Measurements from ENCODE around the gene SLC15A1. TPM values are rescaled to one million over a fixed set of nuclear protein-coding genes. Genes with fewer than 3 reads are reported as not detected.

The SLC15A1 gene
- total and polyA plus RNA-seq, 12 donors = 0.01 TPM; not detected in 11

- no peak for DNase-seq
- Histone ChIP-seq H3K36me3 (peaks cover 0 to 100% (median 32%) of the 10 kb centered on the region in 9 donors), H3K27ac (no peak overlapping the region), H3K9me3 (no peaks in the 10 kb centered on the region), H3K4me3 (no peak overlapping the region), H3K4me1 (peaks cover 0 to 10% (median 0%) of the 10 kb centered on the region in 9 donors), H3K27me3 (no peaks in the 10 kb centered on the region)
- TF ChIP-seq, protein P1, sequence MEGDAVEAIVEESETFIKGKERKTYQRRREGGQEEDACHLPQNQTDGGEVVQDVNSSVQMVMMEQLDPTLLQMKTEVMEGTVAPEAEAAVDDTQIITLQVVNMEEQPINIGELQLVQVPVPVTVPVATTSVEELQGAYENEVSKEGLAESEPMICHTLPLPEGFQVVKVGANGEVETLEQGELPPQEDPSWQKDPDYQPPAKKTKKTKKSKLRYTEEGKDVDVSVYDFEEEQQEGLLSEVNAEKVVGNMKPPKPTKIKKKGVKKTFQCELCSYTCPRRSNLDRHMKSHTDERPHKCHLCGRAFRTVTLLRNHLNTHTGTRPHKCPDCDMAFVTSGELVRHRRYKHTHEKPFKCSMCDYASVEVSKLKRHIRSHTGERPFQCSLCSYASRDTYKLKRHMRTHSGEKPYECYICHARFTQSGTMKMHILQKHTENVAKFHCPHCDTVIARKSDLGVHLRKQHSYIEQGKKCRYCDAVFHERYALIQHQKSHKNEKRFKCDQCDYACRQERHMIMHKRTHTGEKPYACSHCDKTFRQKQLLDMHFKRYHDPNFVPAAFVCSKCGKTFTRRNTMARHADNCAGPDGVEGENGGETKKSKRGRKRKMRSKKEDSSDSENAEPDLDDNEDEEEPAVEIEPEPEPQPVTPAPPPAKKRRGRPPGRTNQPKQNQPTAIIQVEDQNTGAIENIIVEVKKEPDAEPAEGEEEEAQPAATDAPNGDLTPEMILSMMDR (IDR thresholded peaks at IDR 0.05) = no peak
- intact Hi-C loops (cut with DNase I) = no loop called here
- 76 to 84% methylated on average over 5 of the region's 5 CpGs for WGBS, 2 donors
- no peak for ATAC-seq
Measured at GRCh38 chr13:98798849-98799645, 46.6 kb upstream of the SLC15A1 start.

DNA sequence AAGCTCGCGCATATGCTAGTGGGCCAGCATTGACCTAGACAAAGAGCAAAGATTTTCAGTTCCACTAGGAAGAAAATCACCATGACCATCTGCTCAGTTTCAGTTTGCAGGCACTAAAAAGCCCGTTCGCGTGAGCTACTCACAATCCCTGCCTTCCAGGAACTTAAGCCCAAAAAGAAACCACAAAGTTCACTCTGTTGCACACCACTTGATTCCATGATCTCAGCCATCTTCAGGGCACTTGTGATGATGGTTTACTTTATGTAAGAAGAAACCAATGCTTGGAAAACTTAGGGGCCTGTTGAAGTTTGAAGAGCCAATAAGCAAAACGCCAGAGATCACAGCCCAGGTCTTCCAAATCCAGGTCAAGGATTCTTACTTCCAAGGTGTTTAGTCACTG is 45.0 kb upstream of the SLC15A1 start:
- TF ChIP-seq, protein P1 (IDR thresholded peaks at IDR 0.05) = no peak
- Histone ChIP-seq H3K4me1 (peaks cover 0 to 8% (median 0%) of the 10 kb centered on the region in 9 donors), H3K27me3 (no peaks in the 10 kb centered on the region), H3K27ac (no peak overlapping the region), H3K36me3 (peaks cover 0 to 100% (median 34%) of the 10 kb centered on the region in 9 donors), H3K9me3 (no peaks in the 10 kb centered on the region), H3K4me3 (no peak overlapping the region)
- intact Hi-C loops (cut with DNase I) = no loop called here
- DNase-seq = no peak
- ATAC-seq = no peak
- 93 to 95% methylated on average over 6 of the region's 6 CpGs for WGBS, 2 donors

DNA sequence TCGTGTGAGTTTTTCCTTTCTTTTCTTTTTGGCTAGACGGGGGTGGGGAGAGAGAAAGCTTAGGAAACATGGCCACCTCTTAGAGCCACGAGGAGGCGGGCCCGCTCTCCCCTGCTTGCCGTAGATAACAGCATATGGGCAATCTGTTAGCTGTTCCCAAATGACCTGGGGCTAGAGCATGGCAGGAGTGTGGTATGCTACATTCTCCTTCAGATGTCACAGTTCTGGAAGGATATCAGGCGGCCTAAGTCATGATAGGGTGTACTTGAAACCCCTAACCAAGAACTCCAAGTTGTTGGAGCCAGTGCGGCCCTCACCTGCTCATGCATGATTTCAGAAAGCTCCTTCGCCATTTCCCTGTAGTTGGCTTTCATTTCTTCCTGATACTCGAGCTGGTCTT is 44.3 kb upstream of the SLC15A1 start:
- no peak for ATAC-seq
- Histone ChIP-seq H3K4me3 (no peak overlapping the region), H3K36me3 (peaks cover 0 to 97% (median 35%) of the 10 kb centered on the region in 9 donors), H3K4me1 (peaks cover 0 to 1% (median 0%) of the 10 kb centered on the region in 9 donors), H3K27ac (no peak overlapping the region), H3K9me3 (no peaks in the 10 kb centered on the region), H3K27me3 (no peaks in the 10 kb centered on the region)
- intact Hi-C loops (cut with DNase I) = no loop called here
- WGBS, 2 donors = 90 to 91% methylated on average over 10 of the region's 10 CpGs
- no peak for DNase-seq
- TF ChIP-seq, protein P1 (IDR thresholded peaks at IDR 0.05) = no peak

DNA sequence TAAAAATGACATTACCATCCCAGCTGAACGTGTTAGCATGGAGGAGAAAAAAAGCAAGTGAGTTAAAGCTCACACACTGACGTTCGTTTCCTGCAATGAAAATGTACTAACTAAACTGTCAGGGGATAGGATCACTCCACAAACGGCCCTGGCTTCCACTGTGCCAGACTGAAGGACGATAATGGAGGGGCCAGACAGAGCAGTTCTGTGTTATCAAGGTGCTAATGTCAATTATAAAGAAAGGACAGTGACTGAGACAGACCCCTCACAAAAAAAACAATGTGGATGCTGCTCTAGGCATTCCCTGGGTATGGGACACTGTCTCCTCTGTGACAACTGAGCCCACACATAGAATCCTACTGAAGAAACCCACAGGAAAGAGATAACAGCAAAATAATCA is 43.7 kb upstream of the SLC15A1 start:
- Histone ChIP-seq H3K9me3 (no peaks in the 10 kb centered on the region), H3K4me3 (no peak overlapping the region), H3K27ac (no peak overlapping the region), H3K27me3 (no peaks in the 10 kb centered on the region), H3K36me3 (peaks cover 0 to 93% (median 35%) of the 10 kb centered on the region in 9 donors), H3K4me1 (no peaks in the 10 kb centered on the region)
- intact Hi-C loops (cut with DNase I) = no loop called here
- TF ChIP-seq, protein P1 (IDR thresholded peaks at IDR 0.05) = no peak
- DNase-seq (no peak), ATAC-seq (no peak)
- 88 to 90% methylated on average over 5 of the region's 5 CpGs for WGBS, 2 donors
